Motor neuron (in vitro differentiated cells): Measurements from ENCODE around the gene CASS4. TPM values are rescaled to one million over a fixed set of nuclear protein-coding genes. Genes with fewer than 3 reads are reported as not detected.

ENCODE experiments used
- ATAC-seq, 8 experiments: fragments of 200-7000 bp; cut with Tn5 transposase; replicated peaks in 6 of 8; 2 replicates each; pipeline ENCODE4 v1.8.0; 2021; ENCODE audit warnings: mild to moderate bottlenecking in 8 of 8, moderate library complexity in 8 of 8
- H3K27ac ChIP-seq, 2 donors: fragments of 250-450 bp; sonication (Bioruptor Pico); 2 replicates each; pipeline ENCODE4 v1.9.0; 2021; ENCODE audit warnings: antibody characterized with exemption in 2 of 2, mild to moderate bottlenecking in 2 of 2, moderate library complexity in 1 of 2
- H3K4me1 ChIP-seq, 2 donors: fragments of 250-450 bp; sonication (Bioruptor Pico); replicated peaks in 1 of 2; 2 replicates each; pipeline ENCODE4 v1.6.1; 2021; ENCODE audit warnings: antibody characterized with exemption in 2 of 2, mild to moderate bottlenecking in 2 of 2, moderate library complexity in 1 of 2
- H3K4me3 ChIP-seq, 5 donors: fragments of 250-450 bp; sonication (Bioruptor Pico); 2 replicates each; pipeline ENCODE4 v1.9.0; 2021; ENCODE audit warnings: antibody characterized with exemption in 5 of 5, mild to moderate bottlenecking in 5 of 5, moderate library complexity in 4 of 5
- WGBS, 10 experiments: fragments of 450-650 bp; shearing (Covaris generic); methylation state at CpG; one replicate each; pipeline ENCODE4 v1.0.0; 2022; 5-methylcytosine and 5-hydroxymethylcytosine counted together
- in situ Hi-C, 9 experiments: fragments of 400-800 bp; cut with MboI; loops; one replicate each; pipeline ENCODE4 v1.15.0; 2021; ENCODE audit warnings: low sequenced_read_pairs in 9 of 9, low pct_unique_long_range_greater_than_20kb in 2 of 9; ENCODE audit not compliant: unreplicated experiment in 9 of 9
- total RNA-seq, 8 experiments: library from RNA; unstranded; fragments of 300-600 nt; gene quantifications; 2 replicates each; pipeline versions ENCODE4 v1.2.3 to v1.2.4, GENCODE V29; 2022

The CASS4 gene, protein sequence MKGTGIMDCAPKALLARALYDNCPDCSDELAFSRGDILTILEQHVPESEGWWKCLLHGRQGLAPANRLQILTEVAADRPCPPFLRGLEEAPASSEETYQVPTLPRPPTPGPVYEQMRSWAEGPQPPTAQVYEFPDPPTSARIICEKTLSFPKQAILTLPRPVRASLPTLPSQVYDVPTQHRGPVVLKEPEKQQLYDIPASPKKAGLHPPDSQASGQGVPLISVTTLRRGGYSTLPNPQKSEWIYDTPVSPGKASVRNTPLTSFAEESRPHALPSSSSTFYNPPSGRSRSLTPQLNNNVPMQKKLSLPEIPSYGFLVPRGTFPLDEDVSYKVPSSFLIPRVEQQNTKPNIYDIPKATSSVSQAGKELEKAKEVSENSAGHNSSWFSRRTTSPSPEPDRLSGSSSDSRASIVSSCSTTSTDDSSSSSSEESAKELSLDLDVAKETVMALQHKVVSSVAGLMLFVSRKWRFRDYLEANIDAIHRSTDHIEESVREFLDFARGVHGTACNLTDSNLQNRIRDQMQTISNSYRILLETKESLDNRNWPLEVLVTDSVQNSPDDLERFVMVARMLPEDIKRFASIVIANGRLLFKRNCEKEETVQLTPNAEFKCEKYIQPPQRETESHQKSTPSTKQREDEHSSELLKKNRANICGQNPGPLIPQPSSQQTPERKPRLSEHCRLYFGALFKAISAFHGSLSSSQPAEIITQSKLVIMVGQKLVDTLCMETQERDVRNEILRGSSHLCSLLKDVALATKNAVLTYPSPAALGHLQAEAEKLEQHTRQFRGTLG
- total RNA-seq: 1 to 10 TPM in 1 of 8 experiments, under 1 TPM in 6, not detected in 1; 0.09 to 2.6 (median 0.17) TPM

- H3K4me3 ChIP-seq: no peak within 1 kb of the TSS
- H3K4me1 ChIP-seq: no peaks in the 10 kb centered on the region
- in situ Hi-C loops: no loop called here
- no peak within 1 kb of the TSS for H3K27ac ChIP-seq
- ATAC-seq: peak in 2 of 8 experiments; percentile 39
- WGBS, 10 experiments: 25 to 85% (median 77%) methylated on average over 1 to 9 of the region's 10 CpGs; no CpG with 5 or more reads in 2 of the 10 experiments
Observed at GRCh38 chr20:56411759-56412472, at the start of gene CASS4. Gene CASS4 (plus strand): TSS chr20:56412260. CDS start chr20:56412459, 199 bp downstream.

GRCh38 chr20:56362833-56363413, 49.1 kb upstream of the CASS4 start:
- ATAC-seq: no peak
- Histone ChIP-seq H3K4me1 (peaks cover 7 to 8% of the 10 kb centered on the region in 2 donors), H3K4me3 (no peak overlapping the region), H3K27ac (no peak overlapping the region)
- WGBS, 10 experiments: 0 to 100% (median 61%) methylated on average over 1 to 6 of the region's 8 CpGs; no CpG with 5 or more reads in 1 of the 10 experiments
- in situ Hi-C loops: no loop called here

DNA sequence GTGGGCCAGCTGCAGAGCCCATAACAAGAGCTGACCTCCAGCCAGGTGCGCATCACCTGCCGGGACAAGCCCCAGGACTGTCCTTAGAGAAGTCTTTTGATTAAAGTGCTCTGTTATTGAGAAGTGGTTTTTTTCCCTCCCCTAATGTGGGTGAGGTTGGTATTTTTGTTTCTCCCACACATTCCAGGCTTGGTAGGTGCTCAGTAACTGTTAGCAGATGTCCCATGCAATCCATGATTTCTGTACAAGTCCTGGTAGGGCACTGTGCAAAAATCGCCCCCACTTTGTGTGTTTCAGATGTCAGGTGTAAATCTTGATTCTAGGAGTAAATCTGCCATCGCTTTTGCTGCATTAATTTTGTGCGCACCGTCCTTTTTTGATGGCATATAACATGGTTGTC, 48.6 kb upstream of the CASS4 start:
- ATAC-seq: no peak
- no peak overlapping the region for H3K27ac ChIP-seq
- peaks cover 7 to 8% of the 10 kb centered on the region in 2 donors for H3K4me1 ChIP-seq
- in situ Hi-C loops: no loop called here
- WGBS, 10 experiments: 17 to 97% (median 79%) methylated on average over 1 to 6 of the region's 6 CpGs; no CpG with 5 or more reads in 3 of the 10 experiments
- no peak overlapping the region for H3K4me3 ChIP-seq

DNA sequence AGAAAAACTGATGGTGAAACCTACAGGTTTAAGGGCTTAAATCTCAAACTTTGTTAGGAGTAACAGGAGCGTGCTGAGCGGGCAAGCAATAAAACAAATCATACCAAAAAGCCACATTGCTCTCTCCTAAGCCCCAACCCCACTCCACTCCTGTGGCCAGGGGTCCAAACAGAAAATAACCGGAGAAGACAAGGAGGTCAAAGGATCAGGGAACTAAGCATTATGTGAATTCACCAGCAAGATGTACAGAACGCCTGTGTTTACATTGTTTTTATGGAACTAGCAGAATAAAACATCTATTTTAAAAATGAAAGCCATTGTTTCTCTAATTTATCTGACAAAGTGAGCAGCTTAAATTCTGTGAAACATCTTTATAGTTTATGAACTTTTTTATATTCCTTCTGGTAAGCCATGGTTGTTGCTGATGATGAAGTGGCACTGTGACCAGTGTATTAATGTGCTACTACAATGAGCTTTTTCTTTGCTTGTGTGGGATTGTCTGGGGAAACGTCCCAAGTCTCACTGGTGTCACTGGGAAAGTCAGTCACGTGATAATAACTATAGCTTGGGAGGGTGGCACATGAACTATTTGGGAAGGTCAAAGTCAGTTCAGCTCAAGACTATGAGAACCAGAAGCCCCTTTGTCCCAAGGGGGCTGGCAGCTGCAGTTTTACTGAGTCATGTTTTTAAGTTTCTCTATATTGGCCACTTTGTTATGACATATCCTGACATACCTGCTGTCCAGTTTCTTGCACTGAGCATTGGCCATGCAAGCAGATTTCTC, 43.5 kb upstream of the CASS4 start:
- H3K4me3 ChIP-seq: no peak overlapping the region
- peaks cover 0 to 3% of the 10 kb centered on the region in 2 donors for H3K4me1 ChIP-seq
- ATAC-seq: peak in 1 of 8 experiments; percentile 43
- H3K27ac ChIP-seq: no peak overlapping the region
- 68 to 100% (median 82%) methylated on average over 4 to 5 of the region's 6 CpGs for WGBS, 10 experiments
- in situ Hi-C loops: no loop called here

- peak in 3 of 8 experiments; percentile 65 to 85 (median 83) for ATAC-seq
- H3K27ac ChIP-seq: no peak overlapping the region
- no peak overlapping the region for H3K4me3 ChIP-seq
- H3K4me1 ChIP-seq: peaks cover 0 to 3% of the 10 kb centered on the region in 2 donors
- in situ Hi-C loops: no loop called here
- WGBS, 10 experiments: 89 to 100% (median 94%) methylated on average over 2 to 4 of the region's 4 CpGs; no CpG with 5 or more reads in 2 of the 10 experiments
Observed at GRCh38 chr20:56369179-56369578, 42.9 kb upstream of the CASS4 start.

DNA sequence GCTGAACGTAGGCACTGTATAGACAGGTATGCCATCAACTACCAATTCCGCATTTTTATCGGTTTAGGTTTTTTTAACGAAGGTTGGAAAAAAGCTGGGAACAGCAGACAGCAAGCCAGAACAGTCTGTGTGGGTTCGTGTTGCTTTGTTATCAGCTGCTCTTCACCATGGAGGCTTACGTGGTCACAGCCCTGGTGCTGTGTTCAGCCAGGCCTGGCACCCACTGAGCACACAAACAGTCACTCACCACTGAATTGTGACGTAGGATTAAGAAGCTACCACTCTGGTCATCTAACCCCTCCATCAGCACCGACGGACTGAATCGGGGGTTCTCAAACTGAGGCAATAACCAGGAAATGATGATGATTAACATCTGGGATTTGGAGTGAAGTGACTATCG, 40.1 kb upstream of the CASS4 start:
- in situ Hi-C loops: no loop called here
- WGBS, 10 experiments: 77 to 100% (median 96%) methylated on average over 2 to 11 of the region's 11 CpGs; no CpG with 5 or more reads in 1 of the 10 experiments
- Histone ChIP-seq H3K4me3 (no peak overlapping the region), H3K27ac (no peak overlapping the region), H3K4me1 (peaks cover 0 to 3% of the 10 kb centered on the region in 2 donors)
- no peak for ATAC-seq

- no peak for ATAC-seq
- Histone ChIP-seq H3K4me1 (peaks cover 0 to 3% of the 10 kb centered on the region in 2 donors), H3K27ac (no peak overlapping the region), H3K4me3 (no peak overlapping the region)
- WGBS, 10 experiments: 86 to 100% methylated on average over 1 of the region's 1 CpG; no CpG with 5 or more reads in 8 of the 10 experiments
- in situ Hi-C loops: no loop called here
Observed at GRCh38 chr20:56372850-56373249, 39.2 kb upstream of the CASS4 start.

GRCh38 chr20:56373942-56374341, 38.1 kb upstream of the CASS4 start:
- peak; percentile 55 to 98 (median 85) for ATAC-seq
- in situ Hi-C loops: no loop called here
- H3K4me3 ChIP-seq: no peak overlapping the region
- H3K27ac ChIP-seq: no peak overlapping the region
- WGBS, 10 experiments: 0 to 100% (median 90%) methylated on average over 1 of the region's 1 CpG; no CpG with 5 or more reads in 3 of the 10 experiments
- peaks cover 0 to under 1% of the 10 kb centered on the region in 2 donors for H3K4me1 ChIP-seq

- H3K4me1 ChIP-seq: no peaks in the 10 kb centered on the region
- no peak overlapping the region for H3K27ac ChIP-seq
- 56 to 100% (median 92%) methylated on average over 1 to 2 of the region's 2 CpGs; no CpG with 5 or more reads in 2 of the 10 experiments for WGBS, 10 experiments
- ATAC-seq: no peak
- H3K4me3 ChIP-seq: no peak overlapping the region
- in situ Hi-C loops: no loop called here
Observed at GRCh38 chr20:56376331-56376730, 35.7 kb upstream of the CASS4 start.

DNA sequence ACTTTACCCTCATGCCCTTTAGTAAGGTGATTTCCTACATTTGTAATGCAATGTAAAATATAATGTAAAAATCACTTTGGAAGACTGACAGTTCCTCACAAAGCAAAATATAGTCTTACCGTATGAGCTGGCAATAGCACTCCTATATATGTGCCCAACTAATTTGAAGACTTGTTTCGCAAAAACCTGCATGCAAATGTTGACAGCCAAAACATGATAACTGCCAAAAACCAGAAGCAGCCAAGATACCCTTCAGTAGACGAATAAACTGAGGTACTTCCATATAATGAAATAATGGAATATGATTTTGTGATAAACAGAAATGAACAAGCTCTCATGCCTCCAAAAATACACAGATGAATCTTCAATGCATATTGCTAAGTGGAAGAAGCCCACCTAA, 33.7 kb upstream of the CASS4 start:
- Histone ChIP-seq H3K4me1 (no peaks in the 10 kb centered on the region), H3K27ac (no peak overlapping the region), H3K4me3 (no peak overlapping the region)
- no peak for ATAC-seq
- in situ Hi-C loops: no loop called here
- 90 to 100% (median 100%) methylated on average over 1 to 3 of the region's 3 CpGs; no CpG with 5 or more reads in 2 of the 10 experiments for WGBS, 10 experiments

- 69 to 100% (median 91%) methylated on average over 1 of the region's 1 CpG; no CpG with 5 or more reads in 3 of the 10 experiments for WGBS, 10 experiments
- H3K27ac ChIP-seq: no peak overlapping the region
- peaks cover 0 to 2% of the 10 kb centered on the region in 2 donors for H3K4me1 ChIP-seq
- no peak overlapping the region for H3K4me3 ChIP-seq
- ATAC-seq: no peak
- in situ Hi-C loops: no loop called here
Observed at GRCh38 chr20:56380375-56380774, 31.7 kb upstream of the CASS4 start.

GRCh38 chr20:56381501-56381900, 30.6 kb upstream of the CASS4 start:
- in situ Hi-C loops: no loop called here
- no peak for ATAC-seq
- no peak overlapping the region for H3K4me3 ChIP-seq
- peaks cover 0 to 2% of the 10 kb centered on the region in 2 donors for H3K4me1 ChIP-seq
- H3K27ac ChIP-seq: no peak overlapping the region
- WGBS, 10 experiments: 80 to 100% (median 80%) methylated on average over 1 of the region's 1 CpG; no CpG with 5 or more reads in 7 of the 10 experiments
